Neural crest cell (in vitro differentiated cells): ENCODE data around the gene PC. TPM values are rescaled to one million over a fixed set of nuclear protein-coding genes. Genes with fewer than 3 reads are reported as not detected.

Experiments
- DNase-seq: peaks from one replicate; pipeline ENCODE4 v3.0.0; 2021; ENCODE audit warnings: low read depth, mixed read lengths, low spot score
- H3K27ac Mint-ChIP-seq: one replicate; pipeline ENCODE4 v1.8.0; 2021; ENCODE audit warnings: mild to moderate bottlenecking, mixed read lengths; ENCODE audit not compliant: unreplicated experiment
- H3K27me3 Mint-ChIP-seq: 2 replicates; pipeline ENCODE4 v1.8.0; 2021; ENCODE audit warnings: low read depth, mild to moderate bottlenecking, mixed read lengths
- H3K36me3 Mint-ChIP-seq: 2 replicates; pipeline ENCODE4 v1.8.0; 2021; ENCODE audit warnings: low read depth, mild to moderate bottlenecking, mixed read lengths
- H3K4me1 Mint-ChIP-seq: 2 replicates; pipeline ENCODE4 v1.8.0; 2021; ENCODE audit warnings: mixed read lengths
- H3K4me3 Mint-ChIP-seq: one replicate; pipeline ENCODE4 v1.8.0; 2021; ENCODE audit warnings: mild to moderate bottlenecking, mixed read lengths
- H3K9me3 Mint-ChIP-seq: 2 replicates; pipeline ENCODE4 v1.8.0; 2021; ENCODE audit warnings: mixed read lengths
- CTCF ChIP-seq: fragments of 200-600 bp; sonication (generic); conservative IDR thresholded peaks from 2 replicates; pipeline ENCODE4 v1.5.0; 2021; ENCODE audit warnings: antibody characterized with exemption, mild to moderate bottlenecking
- total RNA-seq: library from RNA; stranded (reverse); gene quantifications from 2 replicates; pipeline ENCODE4 v1.2.1, GENCODE V29; 2021

PC gene
- total RNA-seq, 1 donor from 2014 or later, result 53.6 TPM

DNA sequence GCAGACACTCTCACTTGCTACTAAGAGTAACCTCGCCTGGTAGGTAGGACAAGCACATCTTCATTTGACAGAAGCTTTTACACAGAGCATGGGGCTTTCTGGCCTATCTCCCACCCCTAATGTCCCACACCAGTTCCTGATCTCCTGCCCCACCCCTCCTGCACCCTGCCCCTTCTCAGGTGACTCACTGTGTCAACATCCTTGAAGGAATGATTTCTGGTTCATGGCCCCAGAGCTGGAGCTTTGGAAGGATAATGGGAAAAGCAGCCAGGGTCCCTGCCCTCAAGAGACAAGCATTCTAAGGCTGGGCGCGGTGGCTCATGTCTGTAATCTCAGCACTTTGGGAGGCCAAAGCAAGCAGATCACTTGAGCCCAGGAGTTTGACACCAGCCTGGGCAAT is 54.1 kb downstream of the PC start:
- H3K27ac Mint-ChIP-seq, result no peak overlapping the region
- TF ChIP-seq CTCF, result no peak
- no peak overlapping the region for H3K4me3 Mint-ChIP-seq
- H3K9me3 Mint-ChIP-seq, result no peaks in the 10 kb centered on the region
- H3K4me1 Mint-ChIP-seq, result peaks cover 36% of the 10 kb centered on the region
- H3K27me3 Mint-ChIP-seq, result no peaks in the 10 kb centered on the region
- no peaks in the 10 kb centered on the region for H3K36me3 Mint-ChIP-seq
- no peak for DNase-seq

DNA sequence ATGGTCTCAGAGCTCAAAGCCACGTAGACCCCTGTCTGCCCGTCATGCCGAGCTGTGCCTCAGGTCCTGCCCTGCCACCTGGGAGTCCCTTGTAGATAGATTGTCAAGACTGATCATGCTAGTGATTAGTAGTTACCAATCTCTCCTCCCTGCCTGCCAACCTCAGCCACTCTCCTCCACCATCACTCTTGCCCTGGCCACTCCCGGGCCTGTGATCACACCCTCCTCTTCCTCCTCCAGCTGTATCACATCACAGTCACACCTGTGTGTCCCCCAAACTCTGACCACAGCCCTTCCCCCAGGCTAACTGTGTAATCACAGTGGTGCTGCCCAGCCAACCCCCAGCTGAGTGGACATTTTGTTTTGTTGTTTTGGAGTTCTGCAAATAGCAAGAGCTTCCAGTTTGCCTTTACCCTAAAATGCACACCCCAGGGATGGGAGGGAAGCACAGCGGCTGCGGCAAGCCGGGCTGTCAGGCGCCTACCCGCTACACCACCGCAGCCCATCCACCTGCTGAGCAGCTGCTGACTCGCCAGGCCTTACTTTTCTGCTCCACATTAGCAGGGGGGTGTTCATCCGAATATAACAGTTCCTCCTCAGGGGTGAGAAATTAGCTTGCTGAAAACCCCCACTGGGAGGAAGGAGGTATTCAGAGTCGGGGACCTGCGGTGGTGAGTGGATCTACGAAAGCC is 55.6 kb downstream of the PC start:
- Mint-ChIP-seq H3K9me3 (no peaks in the 10 kb centered on the region), H3K4me1 (peaks cover 22% of the 10 kb centered on the region), H3K36me3 (no peaks in the 10 kb centered on the region), H3K4me3 (no peak overlapping the region), H3K27me3 (no peaks in the 10 kb centered on the region), H3K27ac (no peak overlapping the region)
- no peak for DNase-seq
- no peak for TF ChIP-seq CTCF

- TF ChIP-seq CTCF, result no peak
- Mint-ChIP-seq H3K9me3 (no peaks in the 10 kb centered on the region), H3K27ac (no peak overlapping the region), H3K4me1 (peaks cover 17% of the 10 kb centered on the region), H3K4me3 (no peak overlapping the region), H3K36me3 (no peaks in the 10 kb centered on the region), H3K27me3 (no peaks in the 10 kb centered on the region)
- no peak for DNase-seq
These were observed 56.2 kb downstream of the PC start for GRCh38 chr11:66901964-66902390.

GRCh38 chr11:66894141-66894540 is 64.0 kb downstream of the PC start:
- Mint-ChIP-seq H3K36me3 (no peaks in the 10 kb centered on the region), H3K9me3 (no peaks in the 10 kb centered on the region), H3K27ac (peak overlapping the region; percentile 75), H3K27me3 (no peaks in the 10 kb centered on the region), H3K4me3 (no peak overlapping the region), H3K4me1 (peaks cover 30% of the 10 kb centered on the region)
- DNase-seq, result no peak
- TF ChIP-seq CTCF, result no peak

DNA sequence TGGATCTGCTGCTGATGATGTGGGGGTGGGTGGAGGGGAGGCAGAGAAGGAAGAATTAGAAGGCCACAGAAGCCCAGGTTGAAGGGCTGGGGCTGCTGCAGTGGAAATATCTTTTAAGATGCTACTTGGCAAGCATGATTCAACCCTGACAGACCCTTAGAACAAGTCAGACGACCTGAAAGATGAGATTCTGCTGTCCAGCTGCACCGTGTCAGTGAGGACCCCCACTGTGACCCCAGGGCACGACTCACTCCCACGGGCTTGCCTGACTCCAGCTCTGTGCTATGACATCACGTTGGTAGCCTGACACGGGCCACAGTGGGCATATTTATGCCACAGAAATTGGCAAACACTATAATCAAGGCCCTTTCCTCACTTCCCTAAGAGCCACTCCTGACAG is 65.3 kb downstream of the PC start:
- peaks cover 30% of the 10 kb centered on the region for H3K4me1 Mint-ChIP-seq
- no peaks in the 10 kb centered on the region for H3K36me3 Mint-ChIP-seq
- DNase-seq, result no peak
- no peak overlapping the region for H3K27ac Mint-ChIP-seq
- no peak overlapping the region for H3K4me3 Mint-ChIP-seq
- TF ChIP-seq CTCF, result no peak
- no peaks in the 10 kb centered on the region for H3K27me3 Mint-ChIP-seq
- H3K9me3 Mint-ChIP-seq, result no peaks in the 10 kb centered on the region
